Subcutaneous adipose tissue (tissue), 4 donors: ENCODE data around the gene CDC5L. TPM values are rescaled to one million over a fixed set of nuclear protein-coding genes. Genes with fewer than 3 reads are reported as not detected.

ENCODE experiments used
- CTCF ChIP-seq: fragments of 450-650 bp; IDR thresholded peaks from one replicate; pipeline ENCODE4 v1.5.1; 2016; ENCODE audit warnings: low read depth, mild to moderate bottlenecking, control low read depth, antibody characterized with exemption, moderate library complexity
- small RNA-seq: library from RNA; depleted of rRNA; stranded (forward); fragments of <200 nt; gene quantifications from one replicate; pipeline ENCODE3, GENCODE V24; 2016
- total RNA-seq, 4 donors: library from RNA; depleted of rRNA; stranded (reverse); fragments of >200 nt; gene quantifications; one replicate each; pipeline ENCODE4 v1.1.0, GENCODE V29; 2016

Gene CDC5L
- total RNA-seq, 4 donors from 2014 or later, result 16.5 to 25.9 (median 18.7) TPM

- TF ChIP-seq CTCF, result no peak
Observed at GRCh38 chr6:44496665-44497369, 109.3 kb downstream of the CDC5L start.

- TF ChIP-seq CTCF, result no peak
Observed at GRCh38 chr6:44497807-44498206, 110.3 kb downstream of the CDC5L start.

DNA sequence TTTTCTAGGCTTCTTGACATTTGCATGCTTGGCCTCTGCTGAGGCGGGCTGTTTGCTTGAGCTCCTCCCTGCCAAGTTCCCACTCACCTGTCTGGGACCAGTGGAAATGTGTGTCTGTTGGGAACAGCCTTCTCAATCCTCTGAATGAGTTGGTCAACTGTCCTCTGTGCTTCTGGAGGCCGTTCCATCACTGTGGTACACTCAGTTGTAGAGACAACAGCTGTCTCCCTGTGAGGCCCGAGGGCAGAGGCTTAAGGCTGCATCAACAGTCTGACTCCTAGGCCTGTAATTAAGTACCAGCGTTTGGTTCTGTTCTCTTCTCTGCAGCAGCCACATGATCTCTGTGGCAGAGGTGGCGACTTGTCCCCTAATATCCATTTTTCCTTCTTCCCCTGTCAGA lies 110.9 kb downstream of the CDC5L start:
- TF ChIP-seq CTCF, result no peak

GRCh38 chr6:44499609-44500008 lies 112.1 kb downstream of the CDC5L start:
- no peak for TF ChIP-seq CTCF

Small RNAs within 50 kb of the gene (small RNA-seq; reads per million reads assigned to genes)
- not detected for gene MIR4642

Other genes starting within 250 kb of the CDC5L start
- 1 to 10 TPM in 2 of 4 donors, under 1 TPM in 1, not detected in 1; 0.68 to 3.2 (median 1.1) TPM for gene CAPN11, start 228.9 kb upstream of the CDC5L start, total RNA-seq
- gene MYMX, start 170.8 kb upstream of the CDC5L start, total RNA-seq, result 1 to 10 TPM in 3 of 4 donors, under 1 TPM in 1; 0.98 to 2.6 (median 1.8) TPM
- gene SLC29A1, start 164.1 kb upstream of the CDC5L start, total RNA-seq, result 100 to 1,000 TPM in 2 of 4 donors, 10 to 100 TPM in 2; 86.3 to 150 (median 113) TPM
- gene HSP90AB1, start 140.6 kb upstream of the CDC5L start, total RNA-seq, result 100 to 1,000 TPM; 457 to 750 (median 477) TPM
- 10 to 100 TPM; 14.2 to 30.3 (median 25.8) TPM for gene SLC35B2, start 130.2 kb upstream of the CDC5L start, total RNA-seq
- gene NFKBIE, start 122.2 kb upstream of the CDC5L start, total RNA-seq, result 1 to 10 TPM; 2.1 to 9.0 (median 5.5) TPM
- gene TMEM151B, start 117.3 kb upstream of the CDC5L start, total RNA-seq, result not detected
- gene AARS2, start 74.4 kb upstream of the CDC5L start, total RNA-seq, result 10 to 100 TPM in 1 of 4 donors, 1 to 10 TPM in 3; 3.8 to 12.1 (median 6.6) TPM
- gene SPATS1, start 45.1 kb upstream of the CDC5L start, total RNA-seq, result not detected